H9 (cell line): ENCODE data around the gene CERKL. TPM values are rescaled to one million over a fixed set of nuclear protein-coding genes. Genes with fewer than 3 reads are reported as not detected.

Experiments
- DNase-seq: peaks from one replicate; pipeline ENCODE4 v3.0.0-alpha.2; 2017
- H2AFZ ChIP-seq: one replicate; pipeline ENCODE4 v1.6.1; 2013; ENCODE audit warnings: mild to moderate bottlenecking, low read length, control low read depth, moderate library complexity
- H2AK5ac ChIP-seq: 2 replicates; pipeline ENCODE4 v1.6.1; 2013; ENCODE audit warnings: low read length, control low read depth, mixed read lengths; ENCODE audit not compliant: insufficient read length
- H2BK120ac ChIP-seq: one replicate; pipeline ENCODE4 v1.6.1; 2013; ENCODE audit warnings: low read depth, mild to moderate bottlenecking, low read length, control low read depth, inconsistent platforms; ENCODE audit not compliant: poor library complexity, severe bottlenecking
- H2BK12ac ChIP-seq: 2 replicates; pipeline ENCODE4 v1.6.1; 2013; ENCODE audit warnings: low read length, control low read depth, mixed read lengths, low read depth; ENCODE audit not compliant: insufficient read length
- H2BK15ac ChIP-seq: 2 replicates; pipeline ENCODE4 v1.6.1; 2013; ENCODE audit warnings: low read depth, low read length, control low read depth
- H2BK20ac ChIP-seq: one replicate; pipeline ENCODE4 v1.6.1; 2013; ENCODE audit warnings: low read depth, mild to moderate bottlenecking, low read length, control low read depth, inconsistent platforms; ENCODE audit not compliant: poor library complexity, severe bottlenecking
- H2BK5ac ChIP-seq: 2 replicates; pipeline ENCODE4 v1.6.1; 2013; ENCODE audit warnings: low read length, control low read depth, mixed read lengths; ENCODE audit not compliant: insufficient read length
- H3K14ac ChIP-seq: 2 replicates; pipeline ENCODE4 v1.6.1; 2013; ENCODE audit warnings: low read length, control low read depth; ENCODE audit not compliant: insufficient read depth
- H3K18ac ChIP-seq: 2 replicates; pipeline ENCODE4 v1.6.1; 2013; ENCODE audit warnings: low read depth, mild to moderate bottlenecking, mixed read lengths, low read length, control low read depth; ENCODE audit not compliant: insufficient read length
- H3K23ac ChIP-seq: 2 replicates; pipeline ENCODE4 v1.6.1; 2013; ENCODE audit warnings: low read length, control low read depth, mixed read lengths, low read depth; ENCODE audit not compliant: insufficient read length
- H3K23me2 ChIP-seq: 2 replicates; pipeline ENCODE4 v1.6.1; 2013; ENCODE audit warnings: low read depth, mild to moderate bottlenecking, mixed read lengths, low read length, control low read depth; ENCODE audit not compliant: insufficient read length, poor library complexity, severe bottlenecking
- H3K27ac ChIP-seq: 2 replicates; pipeline ENCODE4 v1.5.1; 2013; ENCODE audit warnings: low read length, control low read depth, mixed read lengths, low read depth; ENCODE audit not compliant: insufficient read length
- H3K27me3 ChIP-seq: 2 replicates; pipeline ENCODE4 v1.6.1; 2013; ENCODE audit warnings: low read length, control low read depth, inconsistent platforms; ENCODE audit not compliant: insufficient read depth
- H3K4ac ChIP-seq: 2 replicates; pipeline ENCODE4 v1.6.1; 2013; ENCODE audit warnings: low read depth, mild to moderate bottlenecking, control low read depth, inconsistent platforms, low read length, moderate library complexity
- H3K4me1 ChIP-seq: 2 replicates; pipeline ENCODE4 v1.6.1; 2013; ENCODE audit warnings: low read length, control low read depth, inconsistent platforms; ENCODE audit not compliant: insufficient read depth
- H3K4me2 ChIP-seq: 2 replicates; pipeline ENCODE4 v1.6.1; 2013; ENCODE audit warnings: low read length, control low read depth, mixed read lengths; ENCODE audit not compliant: insufficient read length, insufficient read depth
- H3K56ac ChIP-seq: 2 replicates; pipeline ENCODE4 v1.6.1; 2013; ENCODE audit warnings: low read depth, mild to moderate bottlenecking, mixed read lengths, low read length, control low read depth; ENCODE audit not compliant: insufficient read length
- H3K79me1 ChIP-seq: 2 replicates; pipeline ENCODE4 v1.6.1; 2013; ENCODE audit warnings: low read depth, mild to moderate bottlenecking, moderate library complexity, low read length, control low read depth, inconsistent platforms; ENCODE audit not compliant: insufficient read depth, poor library complexity, severe bottlenecking
- H3K79me2 ChIP-seq: 2 replicates; pipeline ENCODE4 v1.6.1; 2013; ENCODE audit warnings: low read length, control low read depth, inconsistent platforms; ENCODE audit not compliant: insufficient read depth
- H3K9ac ChIP-seq: 2 replicates; pipeline ENCODE4 v1.6.1; 2013; ENCODE audit warnings: low read length, control low read depth, mixed read lengths; ENCODE audit not compliant: insufficient read length; ENCODE audit errors: extremely low read depth
- H3K9me3 ChIP-seq: one replicate; pipeline ENCODE4 v1.6.1; 2013; ENCODE audit warnings: low read depth, low read length, inconsistent platforms; ENCODE audit not compliant: control insufficient read depth
- H3T11ph ChIP-seq: one replicate; pipeline ENCODE4 v1.6.1; 2013; ENCODE audit warnings: mild to moderate bottlenecking, low read length, control low read depth, inconsistent platforms
- H4K20me1 ChIP-seq: one replicate; pipeline ENCODE4 v1.6.1; 2013; ENCODE audit not compliant: control insufficient read depth, insufficient read length, insufficient read depth
- H4K5ac ChIP-seq: 2 replicates; pipeline ENCODE4 v1.6.1; 2013; ENCODE audit warnings: low read depth, mild to moderate bottlenecking, mixed read lengths, low read length, control low read depth; ENCODE audit not compliant: insufficient read length
- H4K8ac ChIP-seq: replicated peaks from 2 replicates; pipeline ENCODE4 v1.6.1; 2013; ENCODE audit warnings: low read length, control low read depth, mixed read lengths, low read depth; ENCODE audit not compliant: insufficient read length
- H4K91ac ChIP-seq: 2 replicates; pipeline ENCODE4 v1.6.1; 2013; ENCODE audit warnings: low read depth, mild to moderate bottlenecking, moderate library complexity, mixed read lengths, low read length, control low read depth; ENCODE audit not compliant: insufficient read length
- H3K27ac Mint-ChIP-seq, 3 experiments: 2 replicates in 2 of 3; 3 replicates in 1 of 3; pipeline ENCODE4 v1.8.0; 2020 to 2021; ENCODE audit warnings: mixed read lengths in 3 of 3, mild to moderate bottlenecking in 1 of 3, moderate library complexity in 1 of 3
- H3K27me3 Mint-ChIP-seq: 2 replicates; pipeline ENCODE4 v1.8.0; 2021; ENCODE audit warnings: low read depth, mild to moderate bottlenecking, moderate library complexity, mixed read lengths
- H3K36me3 Mint-ChIP-seq, 3 experiments: 2 replicates in 2 of 3; 3 replicates in 1 of 3; pipeline ENCODE4 v1.8.0; 2020 to 2021; ENCODE audit warnings: low read depth in 3 of 3, mixed read lengths in 3 of 3; ENCODE audit not compliant: insufficient read depth in 1 of 3
- H3K4me1 Mint-ChIP-seq, 2 experiments: 2 replicates each; pipeline ENCODE4 v1.8.0; 2020; ENCODE audit warnings: mixed read lengths in 2 of 2
- H3K4me3 Mint-ChIP-seq, 2 experiments: 2 replicates in 1 of 2; 3 replicates in 1 of 2; pipeline ENCODE4 v1.8.0; 2020 to 2021; ENCODE audit warnings: mild to moderate bottlenecking in 2 of 2, mixed read lengths in 2 of 2, moderate library complexity in 1 of 2
- H3K9me3 Mint-ChIP-seq, 2 experiments: 2 replicates in 1 of 2; 3 replicates in 1 of 2; pipeline ENCODE4 v1.8.0; 2020; ENCODE audit warnings: mild to moderate bottlenecking in 2 of 2, mixed read lengths in 2 of 2, moderate library complexity in 1 of 2
- CTCF ChIP-seq: fragments of 200-600 bp; sonication (generic); conservative IDR thresholded peaks from 3 replicates; pipeline ENCODE4 v1.8.0; 2021; ENCODE audit warnings: antibody characterized with exemption, mild to moderate bottlenecking
- WGBS: extraction: QIAGEN DNeasy Blood & Tissue Kit; methylation state at CpG from one replicate; pipeline ENCODE4 v1.1.7; 2013; ENCODE audit warnings: missing lambda C conversion rate, low lambda C conversion rate, mixed read lengths; ENCODE audit not compliant: insufficient read length; ENCODE audit errors: extremely low coverage; 5-methylcytosine and 5-hydroxymethylcytosine counted together
- total RNA-seq: library from RNA; stranded (reverse); gene quantifications from 2 replicates; pipeline ENCODE4 v1.2.1, GENCODE V29; 2021

CERKL gene
- total RNA-seq, 1 experiment from 2014 or later: not detected

GRCh38 chr2:181667234-181667633 is 10.3 kb upstream of the CERKL start:
- peaks cover 80% of the 10 kb centered on the region for H3K27me3 Mint-ChIP-seq
- WGBS: no CpG with 5 or more reads among the region's 1 CpG
- no peak overlapping the region for H3K18ac ChIP-seq

More at GRCh38 chr2:181667234-181667633, 10.3 kb upstream of the CERKL start:
- H4K5ac ChIP-seq: no peak overlapping the region
- H3K4me1 ChIP-seq: peaks cover 3% of the 10 kb centered on the region
- Mint-ChIP-seq H3K9me3 (peaks cover 14 to 15% of the 10 kb centered on the region in 2 experiments), H3K4me1 (peaks cover 18 to 19% of the 10 kb centered on the region in 2 experiments), H3K4me3 (no peak overlapping the region), H3K27ac (no peak overlapping the region), H3K36me3 (peaks cover 6 to 17% (median 13%) of the 10 kb centered on the region in 3 experiments; a peak in 6 of 7 replicates)
- no peaks in the 10 kb centered on the region for H3K9me3 ChIP-seq
- H2BK120ac ChIP-seq: no peak overlapping the region
- H3K4ac ChIP-seq: no peak overlapping the region
- no peak overlapping the region for H2BK15ac ChIP-seq
- H4K8ac ChIP-seq: no peak overlapping the region
- H3K79me2 ChIP-seq: no peaks in the 10 kb centered on the region
- H2BK20ac ChIP-seq: no peak overlapping the region
- H3K4me2 ChIP-seq: no peak overlapping the region
- no peak for TF ChIP-seq CTCF
- no peak overlapping the region for H3K23ac ChIP-seq
- no peaks in the 10 kb centered on the region for H4K20me1 ChIP-seq
- H3K9ac ChIP-seq: no peak overlapping the region
- no peak overlapping the region for H3K27ac ChIP-seq
- H3K27me3 ChIP-seq: no peaks in the 10 kb centered on the region
- H3K14ac ChIP-seq: no peak overlapping the region
- no peak for DNase-seq
- no peaks in the 10 kb centered on the region for H3K23me2 ChIP-seq
- H4K91ac ChIP-seq: no peak overlapping the region
- no peak overlapping the region for H3T11ph ChIP-seq
- H2BK5ac ChIP-seq: no peak overlapping the region
- H3K56ac ChIP-seq: no peak overlapping the region
- no peak overlapping the region for H2BK12ac ChIP-seq
- no peak overlapping the region for H2AFZ ChIP-seq
- H3K79me1 ChIP-seq: no peaks in the 10 kb centered on the region
- H2AK5ac ChIP-seq: no peak overlapping the region
